ENCODE results near the gene KLHL17.

DNA sequence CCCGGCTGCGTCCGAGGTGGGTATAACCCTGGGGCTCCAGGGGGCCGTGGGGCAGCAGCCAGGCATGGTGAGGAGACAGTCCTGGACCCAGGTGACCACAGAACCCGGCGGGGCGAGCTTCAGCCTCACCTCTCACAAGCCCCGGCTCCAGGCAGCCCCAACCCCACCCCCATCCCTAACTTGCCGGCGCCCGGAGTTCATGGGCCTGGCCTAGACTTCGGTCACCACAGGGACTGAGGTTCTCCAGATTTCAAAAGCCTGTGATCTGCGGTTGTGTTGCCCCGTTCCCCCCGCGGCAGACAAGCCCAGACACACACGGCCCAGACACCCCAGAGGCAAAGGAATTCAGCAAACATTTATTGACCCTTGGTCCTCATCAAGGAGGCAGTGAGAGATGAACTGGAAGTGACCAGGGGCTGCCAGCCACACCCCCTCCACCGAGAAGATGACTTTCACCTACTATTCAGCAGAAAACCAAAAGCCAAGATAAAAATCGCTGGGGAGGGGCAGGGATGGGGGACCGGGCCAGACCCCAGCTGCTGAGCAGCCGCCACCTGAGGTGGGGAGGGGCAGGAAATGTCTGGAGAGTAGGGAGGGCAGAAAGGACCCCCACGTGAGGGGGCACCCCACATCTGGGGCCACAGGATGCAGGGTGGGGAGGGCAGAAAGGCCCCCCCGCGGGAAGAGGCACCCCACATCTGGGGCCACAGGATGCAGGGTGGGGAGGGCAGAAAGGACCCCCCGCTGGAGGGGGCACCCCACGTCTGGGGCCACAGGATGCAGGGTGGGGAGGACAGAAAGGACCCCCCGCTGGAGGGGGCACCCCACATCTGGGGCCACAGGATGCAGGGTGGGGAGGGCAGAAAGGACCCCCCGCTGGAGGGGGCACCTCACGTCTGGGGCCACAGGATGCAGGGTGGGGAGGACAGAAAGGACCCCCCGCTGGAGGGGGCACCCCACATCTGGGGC lies 35.6 kb downstream of the KLHL17 start:
- TF ChIP-seq, protein P1, sequence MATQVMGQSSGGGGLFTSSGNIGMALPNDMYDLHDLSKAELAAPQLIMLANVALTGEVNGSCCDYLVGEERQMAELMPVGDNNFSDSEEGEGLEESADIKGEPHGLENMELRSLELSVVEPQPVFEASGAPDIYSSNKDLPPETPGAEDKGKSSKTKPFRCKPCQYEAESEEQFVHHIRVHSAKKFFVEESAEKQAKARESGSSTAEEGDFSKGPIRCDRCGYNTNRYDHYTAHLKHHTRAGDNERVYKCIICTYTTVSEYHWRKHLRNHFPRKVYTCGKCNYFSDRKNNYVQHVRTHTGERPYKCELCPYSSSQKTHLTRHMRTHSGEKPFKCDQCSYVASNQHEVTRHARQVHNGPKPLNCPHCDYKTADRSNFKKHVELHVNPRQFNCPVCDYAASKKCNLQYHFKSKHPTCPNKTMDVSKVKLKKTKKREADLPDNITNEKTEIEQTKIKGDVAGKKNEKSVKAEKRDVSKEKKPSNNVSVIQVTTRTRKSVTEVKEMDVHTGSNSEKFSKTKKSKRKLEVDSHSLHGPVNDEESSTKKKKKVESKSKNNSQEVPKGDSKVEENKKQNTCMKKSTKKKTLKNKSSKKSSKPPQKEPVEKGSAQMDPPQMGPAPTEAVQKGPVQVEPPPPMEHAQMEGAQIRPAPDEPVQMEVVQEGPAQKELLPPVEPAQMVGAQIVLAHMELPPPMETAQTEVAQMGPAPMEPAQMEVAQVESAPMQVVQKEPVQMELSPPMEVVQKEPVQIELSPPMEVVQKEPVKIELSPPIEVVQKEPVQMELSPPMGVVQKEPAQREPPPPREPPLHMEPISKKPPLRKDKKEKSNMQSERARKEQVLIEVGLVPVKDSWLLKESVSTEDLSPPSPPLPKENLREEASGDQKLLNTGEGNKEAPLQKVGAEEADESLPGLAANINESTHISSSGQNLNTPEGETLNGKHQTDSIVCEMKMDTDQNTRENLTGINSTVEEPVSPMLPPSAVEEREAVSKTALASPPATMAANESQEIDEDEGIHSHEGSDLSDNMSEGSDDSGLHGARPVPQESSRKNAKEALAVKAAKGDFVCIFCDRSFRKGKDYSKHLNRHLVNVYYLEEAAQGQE (IDR thresholded peaks at IDR 0.05; ENCODE audit: insufficient read depth in 1 of 2, low read depth in 2 of 2, low read length in 1 of 2), result no peak
- TF ChIP-seq, protein P2, sequence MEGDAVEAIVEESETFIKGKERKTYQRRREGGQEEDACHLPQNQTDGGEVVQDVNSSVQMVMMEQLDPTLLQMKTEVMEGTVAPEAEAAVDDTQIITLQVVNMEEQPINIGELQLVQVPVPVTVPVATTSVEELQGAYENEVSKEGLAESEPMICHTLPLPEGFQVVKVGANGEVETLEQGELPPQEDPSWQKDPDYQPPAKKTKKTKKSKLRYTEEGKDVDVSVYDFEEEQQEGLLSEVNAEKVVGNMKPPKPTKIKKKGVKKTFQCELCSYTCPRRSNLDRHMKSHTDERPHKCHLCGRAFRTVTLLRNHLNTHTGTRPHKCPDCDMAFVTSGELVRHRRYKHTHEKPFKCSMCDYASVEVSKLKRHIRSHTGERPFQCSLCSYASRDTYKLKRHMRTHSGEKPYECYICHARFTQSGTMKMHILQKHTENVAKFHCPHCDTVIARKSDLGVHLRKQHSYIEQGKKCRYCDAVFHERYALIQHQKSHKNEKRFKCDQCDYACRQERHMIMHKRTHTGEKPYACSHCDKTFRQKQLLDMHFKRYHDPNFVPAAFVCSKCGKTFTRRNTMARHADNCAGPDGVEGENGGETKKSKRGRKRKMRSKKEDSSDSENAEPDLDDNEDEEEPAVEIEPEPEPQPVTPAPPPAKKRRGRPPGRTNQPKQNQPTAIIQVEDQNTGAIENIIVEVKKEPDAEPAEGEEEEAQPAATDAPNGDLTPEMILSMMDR (IDR thresholded peaks at IDR 0.05), result no peak
